GM12878 (cell line): ENCODE results near the gene TTC29. TPM values are rescaled to one million over a fixed set of nuclear protein-coding genes. Genes with fewer than 3 reads are reported as not detected.

ENCODE experiments used
- ATAC-seq: fragments of 200-7000 bp; cut with Tn5 transposase; 3 replicates; pipeline ENCODE4 v1.9.1; 2020; ENCODE audit warnings: mild to moderate bottlenecking, moderate library complexity
- BruUV-seq: library from RNA; stranded (reverse); fragments of 400-500 nt; replicated peaks from 2 replicates; lab custom pipeline; 2021; lab: Mats Ljungman, UMichigan
- CTCF ChIA-PET: fragments of 300-600 bp; sonication (Branson Sonifier 250); formaldehyde crosslinking; extraction: SDS; loops from one replicate; lab custom pipeline; 2021; ENCODE audit warnings: inconsistent platforms; lab: Yijun Ruan, JAX
- POLR2A ChIA-PET: fragments of 350-600 bp; formaldehyde crosslinking; extraction: SDS; loops from one replicate; lab custom pipeline; 2021; ENCODE audit warnings: inconsistent platforms; lab: Charles Lee
- RAD21 ChIA-PET: fragments of 300-600 bp; sonication (Branson Sonifier 250); formaldehyde crosslinking; loops from one replicate; lab custom pipeline; 2023; ENCODE audit warnings: antibody characterized with exemption; ENCODE audit not compliant: unreplicated experiment; lab: Charles Lee
- SMC1A ChIA-PET: fragments of 300-600 bp; sonication (Branson Sonifier 250); formaldehyde crosslinking; loops from one replicate; lab custom pipeline; 2023; ENCODE audit not compliant: unreplicated experiment, uncharacterized antibody; lab: Charles Lee
- DNase-seq: peaks from one replicate; pipeline ENCODE4 v3.0.0-alpha.2; 2011; ENCODE audit warnings: low read depth, low spot score
- FAIRE-seq: peaks from 3 replicates; lab custom pipeline; 2011; peaks lifted over from hg19 to GRCh38; lab: Jason Lieb, UNC
- H2AFZ ChIP-seq: 2 replicates; pipeline ENCODE4 v1.6.0; 2011; ENCODE audit warnings: low read depth, low read length, control low read depth; ENCODE audit not compliant: control insufficient read depth
- H3K27ac ChIP-seq: 2 replicates; pipeline ENCODE4 v1.5.1; 2011; ENCODE audit warnings: control low read depth; ENCODE audit not compliant: control insufficient read depth, insufficient read depth
- H3K27me3 ChIP-seq, 2 experiments: replicated peaks in 1 of 2; 2 replicates each; pipeline versions ENCODE4 v1.6.0 to v1.6.1; 2011; ENCODE audit warnings: low read length in 1 of 2; ENCODE audit not compliant: control insufficient read depth in 2 of 2, insufficient read depth in 2 of 2
- H3K36me3 ChIP-seq, 2 experiments: 2 replicates each; pipeline ENCODE4 v1.5.1; 2011; ENCODE audit warnings: low read length in 1 of 2; ENCODE audit not compliant: control insufficient read depth in 2 of 2, insufficient read depth in 2 of 2
- H3K4me1 ChIP-seq: 2 replicates; pipeline ENCODE4 v1.6.1; 2011; ENCODE audit warnings: mild to moderate bottlenecking, low read length, moderate library complexity, mixed read lengths; ENCODE audit not compliant: control insufficient read depth, insufficient read depth
- H3K4me2 ChIP-seq: 2 replicates; pipeline ENCODE4 v1.6.0; 2011; ENCODE audit warnings: control low read depth; ENCODE audit not compliant: control insufficient read depth, insufficient read depth
- H3K4me3 ChIP-seq: fragments of 200-600 bp; sonication (generic); 2 replicates; pipeline ENCODE4 v1.5.1; 2016
- H3K79me2 ChIP-seq: 2 replicates; pipeline ENCODE4 v1.6.0; 2011; ENCODE audit warnings: low read length; ENCODE audit not compliant: control insufficient read depth, insufficient read depth
- H3K9ac ChIP-seq: 2 replicates; pipeline ENCODE4 v1.8.0; 2011; ENCODE audit warnings: low read length, control low read depth, mixed read lengths; ENCODE audit not compliant: control insufficient read depth, insufficient read depth
- H3K9me3 ChIP-seq: replicated peaks from 3 replicates; pipeline ENCODE4 v1.5.1; 2011; ENCODE audit warnings: mild to moderate bottlenecking, low read length; ENCODE audit not compliant: control insufficient read depth, insufficient read depth
- H4K20me1 ChIP-seq: 2 replicates; pipeline ENCODE4 v1.6.0; 2011; ENCODE audit not compliant: control insufficient read depth, insufficient read depth
- GATAD2B ChIP-seq: fragments of 450-650 bp; conservative IDR thresholded peaks from 2 replicates; pipeline ENCODE4 v1.6.1; 2017; ENCODE audit warnings: low read depth, mild to moderate bottlenecking, moderate library complexity
- HCFC1 ChIP-seq: fragments of 150-350 bp; IDR thresholded peaks from 2 replicates; pipeline ENCODE4 v1.6.1; 2014; ENCODE audit warnings: low read length
- ZZZ3 ChIP-seq: IDR thresholded peaks from 2 replicates; pipeline ENCODE4 v1.6.1; 2011; ENCODE audit warnings: low read depth; ENCODE audit not compliant: control insufficient read depth, insufficient read length
- WGBS: methylation state at CpG from one replicate; pipeline ENCODE4 v1.1.6; 2016; ENCODE audit warnings: low lambda C conversion rate; ENCODE audit not compliant: insufficient replicate concordance, insufficient coverage; ENCODE audit errors: missing lambda C conversion rate; 5-methylcytosine and 5-hydroxymethylcytosine counted together
- in situ Hi-C: fragments of 300-500 bp; cut with MboI; formaldehyde crosslinking; loops from 9 replicates; pipeline ENCODE4 v1.14.3; 2018; ENCODE audit warnings: mixed read lengths
- intact Hi-C: fragments of 100-400 bp; cut with micrococcal nuclease; formaldehyde crosslinking; loops from one replicate; pipeline ENCODE4 v1.14.2; 2022; ENCODE audit not compliant: unreplicated experiment
- polyA plus RNA-seq, 11 experiments: library from polyadenylated mRNA; depleted of rRNA in 4 of 11; unstranded in 6 of 11; stranded (reverse) in 5 of 11; fragments of >200 nt; fragmentation: Nextera tagmentation in 4 of 11; fragmentation: Illumina TruSeq in 1 of 11; extraction: Ambion mirVana in 4 of 11; extraction: Trizol in 1 of 11; gene quantifications; 1 replicate in 1 of 11; 2 replicates in 10 of 11; pipeline versions ENCODE4 v1.2.1 to v1.2.3, GENCODE V29; 2011 to 2016; ENCODE audit warnings: inconsistent platforms in 2 of 11, missing spikeins in 2 of 11, low read depth in 1 of 11
- total RNA-seq, 4 experiments: library from RNA; depleted of rRNA in 3 of 4; stranded (reverse); fragments of >200 nt in 3 of 4; fragmentation: Illumina TruSeq in 1 of 4; extraction: Trizol in 1 of 4; gene quantifications; 2 replicates each; pipeline versions ENCODE4 v1.2.1 to v1.2.3, GENCODE V29; 2013 to 2021

Gene TTC29
- total and polyA plus RNA-seq, 10 of the 15 experiments (the other 5 are each of a cell fraction or from before 2014, with no cell fraction given): not detected

DNA sequence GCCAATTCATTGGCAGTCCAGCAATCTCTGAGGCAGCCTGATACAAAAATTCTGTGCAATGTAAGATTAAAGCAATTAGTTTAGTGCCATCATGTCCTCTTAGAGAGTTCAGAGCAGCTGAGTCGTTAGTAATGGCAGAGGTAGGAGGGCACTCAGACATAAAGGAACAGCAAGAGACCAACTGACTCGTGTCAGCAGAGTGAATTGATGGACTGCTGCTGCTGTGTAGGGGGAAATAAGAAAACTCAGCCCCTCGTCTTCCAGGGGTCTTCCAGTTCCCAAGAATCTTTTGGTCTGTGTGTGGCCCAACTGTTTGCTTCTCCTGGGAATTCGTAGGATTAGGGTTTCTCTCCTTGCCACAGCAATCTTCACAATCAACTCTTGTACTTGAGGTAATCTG, 100.9 kb downstream of the TTC29 start:
- DNase-seq (no peak), FAIRE-seq (no peak), ATAC-seq (no peak)
- no peaks in the 10 kb centered on the region for H3K36me3 ChIP-seq
- WGBS: 1% methylated on average over 4 of the region's 4 CpGs
- CTCF ChIA-PET: no interaction called here
- H3K4me1 ChIP-seq: no peaks in the 10 kb centered on the region
- SMC1A ChIA-PET: no interaction called here
- BruUV-seq: no TSS peak
- no peak overlapping the region for H3K4me2 ChIP-seq
- no peak overlapping the region for H3K4me3 ChIP-seq
- POLR2A ChIA-PET: no interaction called here
- no peak overlapping the region for H3K27ac ChIP-seq
- RAD21 ChIA-PET: no interaction called here
- no peak overlapping the region for H3K9ac ChIP-seq
- no peak for TF ChIP-seq GATAD2B
- no peak for TF ChIP-seq HCFC1
- H3K79me2 ChIP-seq: no peaks in the 10 kb centered on the region
- H3K9me3 ChIP-seq: no peaks in the 10 kb centered on the region
- intact Hi-C loops (no loop called here), in situ Hi-C loops (no loop called here)
- H2AFZ ChIP-seq: no peak overlapping the region
- no peaks in the 10 kb centered on the region for H4K20me1 ChIP-seq
- H3K27me3 ChIP-seq: no peaks in the 10 kb centered on the region; a peak in 1 of 4 replicates

DNA sequence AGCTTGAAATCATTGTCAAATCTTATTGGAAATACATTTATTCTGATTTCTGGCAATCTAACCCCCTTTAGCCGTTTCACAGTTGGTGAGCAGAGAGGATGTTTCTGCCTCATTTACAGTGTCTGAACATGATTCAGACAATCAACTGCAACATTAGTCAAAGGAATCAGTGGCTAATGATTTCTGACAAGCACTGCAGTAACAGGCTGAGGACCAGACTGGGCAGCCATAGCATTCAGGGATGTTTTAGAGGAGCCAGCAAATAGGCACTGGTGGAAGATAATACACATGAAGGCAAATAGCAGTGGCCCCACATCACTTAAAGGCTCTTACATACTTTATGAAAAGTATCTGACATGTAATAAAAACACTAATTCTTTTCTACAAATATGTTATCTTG, 102.8 kb downstream of the TTC29 start:
- intact Hi-C loops: no loop called here
- ChIA-PET RAD21 (no interaction called here), CTCF (interaction anchor here (1.3 kb wide), 1 partner anchor 52 kb away, joined by 3 read pairs; no protein-coding TSS in a partner anchor)
- in situ Hi-C loops: no loop called here
- Histone ChIP-seq H3K36me3 (no peaks in the 10 kb centered on the region), H3K4me1 (no peaks in the 10 kb centered on the region), H3K27me3 (no peaks in the 10 kb centered on the region; a peak in 1 of 4 replicates), H3K9me3 (no peaks in the 10 kb centered on the region), H3K4me2 (no peak overlapping the region), H4K20me1 (no peaks in the 10 kb centered on the region), H3K27ac (no peak overlapping the region), H3K4me3 (no peak overlapping the region), H3K9ac (no peak overlapping the region), H2AFZ (no peak overlapping the region)
- no peak for DNase-seq
- 26% methylated on average over 1 of the region's 1 CpG for WGBS
- TF ChIP-seq ZZZ3: no peak
- TF ChIP-seq, all 136 proteins: peak for 0
- ATAC-seq (no peak), FAIRE-seq (no peak)
- H3K79me2 ChIP-seq: no peaks in the 10 kb centered on the region
- SMC1A ChIA-PET: interaction anchor here (1.2 kb wide), 1 partner anchor 15 kb away, joined by 5 read pairs; no protein-coding TSS in a partner anchor
- BruUV-seq: no TSS peak
- POLR2A ChIA-PET: no interaction called here
